OCI-M2 (cell line): ENCODE results near the gene TCF12.
"Not testable (repeated sequence)": the region's sequence is repeated elsewhere in the genome, so short reads cannot be mapped to it uniquely, and the experiment has no call there.

Experiments used
- DNase-seq: peaks from one replicate; lab custom pipeline; 2025; ENCODE audit not compliant: unreplicated experiment; lab: John Stamatoyannopoulos, UW

The TCF12 gene

DNA sequence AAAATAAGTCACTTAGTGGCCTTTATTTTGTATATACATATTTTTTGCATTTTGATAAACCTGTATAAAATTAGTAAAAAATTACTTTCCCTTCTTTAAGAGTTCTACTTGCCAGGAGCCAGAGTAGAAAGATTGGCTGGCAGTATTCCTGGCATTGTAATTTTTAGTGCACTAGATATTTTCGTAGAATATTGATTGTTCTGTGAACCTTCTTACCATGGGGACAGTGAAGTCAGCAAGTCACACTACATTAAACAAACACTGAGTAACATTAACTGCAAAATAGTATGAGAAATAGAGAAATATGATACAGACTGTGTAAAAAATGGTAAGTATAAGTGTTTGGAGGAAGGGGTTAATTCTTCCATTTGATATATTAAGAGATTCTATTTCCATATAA is 26.0 kb downstream of the TCF12 start:
- DNase-seq = no peak

DNA sequence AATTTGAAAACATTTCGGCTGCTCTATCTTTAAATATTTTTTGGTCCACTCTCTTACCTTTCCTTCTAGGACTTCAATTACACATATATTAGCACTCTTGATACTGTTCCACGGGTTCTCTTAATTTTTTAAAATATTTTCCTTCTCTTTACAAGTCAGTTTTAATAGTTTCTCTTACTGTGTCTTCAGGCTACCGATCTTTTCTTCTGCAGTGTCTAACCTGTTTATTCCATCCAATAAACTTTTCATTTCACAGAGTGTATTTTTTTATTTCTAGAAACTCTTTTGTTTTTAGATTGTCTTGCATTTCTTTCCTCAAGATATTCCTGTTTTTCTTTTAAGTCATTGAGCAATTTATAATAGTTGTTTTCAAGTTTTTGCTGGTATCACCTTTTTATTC is 27.7 kb downstream of the TCF12 start:
- no peak for DNase-seq

DNA sequence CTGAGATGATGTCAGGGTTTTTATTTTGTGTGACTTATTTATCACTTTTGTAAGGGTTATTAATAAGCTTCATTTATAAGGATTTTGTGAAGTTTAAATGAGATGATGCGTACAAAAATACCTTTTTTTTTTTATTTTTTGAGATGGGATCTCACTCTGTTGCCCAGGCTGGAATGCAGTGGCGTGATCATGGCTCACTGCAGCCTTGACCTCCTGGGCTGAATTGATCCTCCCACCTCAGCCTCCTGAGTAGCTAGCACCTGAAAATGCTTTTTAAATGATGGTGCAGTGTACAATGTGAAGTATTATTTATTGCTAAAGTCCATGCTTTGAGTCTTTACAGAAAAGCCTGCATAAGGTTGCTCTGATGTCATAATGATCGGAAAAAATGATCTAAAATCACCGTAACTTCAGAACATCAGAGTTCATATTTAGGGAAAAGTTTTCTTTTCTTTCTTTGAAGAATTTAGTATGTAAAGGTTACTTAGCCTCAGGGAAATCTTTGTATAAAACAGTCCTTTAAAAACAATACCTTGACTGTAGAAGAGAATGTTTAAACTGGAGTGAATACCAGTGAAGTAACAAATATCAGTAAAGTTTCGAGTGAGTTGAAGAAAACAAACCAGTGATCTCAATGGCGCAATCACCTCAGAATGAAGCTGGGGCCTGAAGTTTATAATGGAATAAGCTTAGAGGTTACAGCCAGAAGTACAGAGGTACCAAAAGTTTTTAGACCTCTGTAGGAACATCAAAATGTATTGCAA is 29.7 kb downstream of the TCF12 start:
- DNase-seq = no peak

DNA sequence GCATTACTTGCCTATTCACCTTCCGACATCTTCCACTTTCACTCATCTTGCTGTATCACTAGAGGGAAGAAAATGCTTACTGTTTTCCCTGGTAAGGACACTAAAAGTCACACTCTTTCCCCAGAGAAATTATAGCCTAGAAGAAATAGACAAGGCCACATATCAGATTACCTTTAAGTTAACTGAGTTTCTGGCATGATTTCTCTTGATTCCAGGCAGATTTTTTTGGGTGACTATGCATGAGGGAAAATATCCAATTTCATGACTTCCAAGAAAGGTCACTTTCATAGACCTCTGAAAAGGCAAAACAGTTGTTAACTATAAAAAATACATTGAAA is 30.3 kb downstream of the TCF12 start:
- no peak for DNase-seq

DNA sequence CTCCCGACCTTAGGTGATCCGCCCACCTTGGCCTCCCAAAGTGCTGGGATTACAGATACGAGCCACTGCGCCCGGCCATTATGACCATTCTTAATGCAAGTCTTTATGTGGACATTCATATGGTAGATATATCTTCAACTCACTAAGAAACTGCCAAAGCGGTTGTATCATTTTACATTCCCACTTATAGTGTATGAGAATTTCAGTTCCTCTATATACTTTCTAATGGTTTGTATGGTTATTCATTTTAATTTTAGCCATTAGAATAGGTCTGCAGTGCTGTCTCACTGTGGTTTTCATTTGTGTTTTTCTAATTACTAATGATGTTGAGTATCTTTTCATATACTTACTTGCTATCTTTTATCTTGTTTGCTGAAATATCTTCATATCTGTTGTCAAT is 32.5 kb downstream of the TCF12 start:
- no peak for DNase-seq

DNA sequence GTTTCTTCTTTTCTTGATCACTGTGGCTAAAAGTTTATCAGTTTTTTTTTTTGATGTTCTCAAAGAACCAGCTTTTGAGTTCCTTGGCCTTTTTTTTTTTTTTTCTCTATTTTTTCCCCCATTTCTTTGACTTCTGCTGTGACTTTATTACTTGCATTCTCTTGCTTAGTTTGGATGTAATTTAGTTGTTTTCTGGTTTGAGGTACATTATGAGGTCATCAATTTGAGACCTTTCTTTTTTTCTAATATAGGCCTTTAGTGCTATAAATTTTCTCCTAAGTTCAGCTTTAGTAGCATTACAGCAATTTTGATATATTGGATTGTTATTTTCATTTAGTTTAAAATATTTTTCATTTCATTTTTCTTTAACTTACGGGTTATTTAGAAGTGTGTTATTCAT is 35.3 kb downstream of the TCF12 start:
- DNase-seq = no peak

DNA sequence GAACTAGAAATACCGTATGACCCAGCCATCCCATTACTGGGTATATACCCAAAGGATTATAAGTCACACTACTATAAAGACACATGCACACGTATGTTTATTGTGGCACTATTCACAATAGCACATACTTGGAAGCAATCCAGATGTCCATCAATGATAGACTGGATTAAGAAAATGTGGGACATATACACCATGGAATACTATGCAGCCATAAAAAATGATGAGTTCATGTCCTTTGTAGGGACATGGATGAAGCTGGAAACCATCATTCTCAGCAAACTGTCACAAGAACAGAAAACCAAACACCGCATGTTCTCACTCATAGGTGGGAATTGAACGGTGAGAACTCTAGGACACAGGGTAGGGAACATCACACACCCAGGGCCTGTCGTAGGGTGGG is 36.6 kb downstream of the TCF12 start:
- DNase-seq = not testable (repeated sequence)

DNA sequence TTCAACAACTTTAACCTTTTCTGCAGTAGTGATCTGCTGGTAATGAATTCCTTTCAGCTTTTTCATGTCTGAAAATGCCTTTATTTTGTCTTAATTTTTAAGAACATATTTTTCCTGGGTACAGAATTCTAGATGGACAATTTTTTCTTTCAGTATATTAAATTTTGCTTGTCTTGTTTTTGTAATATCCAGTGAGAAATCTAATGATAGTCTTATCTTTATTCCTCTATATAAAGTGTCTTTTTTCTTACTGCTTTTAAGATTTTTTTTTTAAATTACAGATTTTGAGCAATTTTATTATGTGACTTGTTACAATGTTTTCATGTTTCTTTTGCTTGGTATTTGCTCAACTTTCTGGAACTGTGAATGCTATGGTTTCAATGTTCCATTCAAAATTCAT is 38.1 kb downstream of the TCF12 start:
- no peak for DNase-seq

DNA sequence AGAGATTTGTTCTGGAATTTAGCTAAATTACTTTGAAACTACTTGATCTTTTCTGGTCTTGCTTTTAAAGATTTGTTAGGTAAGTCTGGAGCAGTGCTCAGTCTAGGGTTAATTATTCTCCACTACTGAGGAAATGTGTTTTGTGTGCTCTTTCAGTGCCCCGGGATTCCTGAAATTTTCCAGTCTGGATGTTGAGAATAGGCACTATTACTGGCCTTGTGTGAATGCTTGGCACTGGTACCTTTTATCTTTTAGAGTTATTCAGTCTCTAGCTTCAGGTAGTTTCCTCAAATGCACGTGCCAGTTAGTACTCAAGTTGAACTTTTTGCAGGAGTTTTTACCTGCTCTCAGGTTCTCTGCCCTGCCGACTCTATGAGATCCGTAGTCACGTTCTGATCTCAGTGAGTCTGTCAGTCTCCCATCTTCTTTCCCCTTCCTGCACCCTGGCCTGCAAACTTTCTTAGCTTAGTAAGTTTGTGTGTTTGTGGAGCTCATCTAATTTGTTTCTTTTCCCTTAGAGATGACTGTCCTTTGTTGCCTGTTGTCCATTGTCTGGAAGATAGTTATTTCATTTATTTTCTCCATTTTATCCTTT is 39.5 kb downstream of the TCF12 start:
- DNase-seq = no peak

DNA sequence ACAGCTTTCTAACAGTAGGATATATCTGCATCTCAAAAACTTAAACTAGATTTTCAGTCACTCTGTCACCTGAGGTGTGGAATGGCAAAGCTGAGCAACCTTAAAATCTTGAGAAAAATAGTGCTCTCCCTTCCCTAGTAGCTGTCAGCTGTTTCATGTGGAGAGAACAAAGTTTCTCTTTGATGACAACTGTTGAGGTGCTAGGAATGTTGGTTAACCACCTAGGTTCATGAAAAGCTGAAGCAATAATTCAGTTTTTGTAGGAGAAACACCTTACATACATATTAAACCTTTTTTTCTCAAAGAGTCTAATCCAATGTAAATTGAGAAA is 40.8 kb downstream of the TCF12 start:
- no peak for DNase-seq

DNA sequence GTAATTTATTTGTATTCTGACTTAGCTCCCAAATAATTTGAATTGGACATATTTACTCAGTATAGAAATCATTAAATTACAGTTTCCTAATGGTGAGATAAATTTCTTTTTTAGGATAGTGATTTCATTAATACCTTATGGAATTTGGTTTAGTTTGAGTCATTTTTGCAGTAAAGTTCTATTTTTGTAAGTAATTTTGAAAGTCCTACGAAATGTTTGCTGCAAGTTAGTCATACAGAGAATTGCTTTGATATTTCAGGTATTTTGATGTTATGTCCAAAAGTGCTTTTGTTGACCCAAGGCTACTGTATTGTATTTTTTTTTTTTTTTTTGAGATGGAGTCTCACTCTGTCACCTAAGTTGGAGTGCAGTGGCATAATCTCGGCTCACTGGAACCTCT is 41.7 kb downstream of the TCF12 start:
- DNase-seq = no peak

DNA sequence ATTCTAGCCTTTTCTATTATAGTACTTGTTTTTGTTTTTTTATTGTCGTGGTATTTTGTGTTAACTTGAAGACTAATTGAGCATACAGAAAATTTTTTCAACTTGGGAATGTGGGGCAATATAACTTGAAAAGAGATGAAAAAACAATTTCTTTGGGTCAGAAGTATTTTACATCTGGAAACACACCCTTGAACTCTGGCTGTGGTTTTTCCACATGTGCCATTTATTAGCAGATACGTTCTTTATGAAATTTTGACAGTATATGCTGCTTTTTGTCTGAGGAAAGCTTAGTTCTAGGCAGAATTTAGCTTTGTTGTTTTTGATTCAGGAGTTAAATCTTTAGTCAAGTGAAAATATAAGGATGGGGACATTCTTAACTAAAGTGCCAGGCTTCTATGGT is 44.7 kb downstream of the TCF12 start:
- DNase-seq = no peak

DNA sequence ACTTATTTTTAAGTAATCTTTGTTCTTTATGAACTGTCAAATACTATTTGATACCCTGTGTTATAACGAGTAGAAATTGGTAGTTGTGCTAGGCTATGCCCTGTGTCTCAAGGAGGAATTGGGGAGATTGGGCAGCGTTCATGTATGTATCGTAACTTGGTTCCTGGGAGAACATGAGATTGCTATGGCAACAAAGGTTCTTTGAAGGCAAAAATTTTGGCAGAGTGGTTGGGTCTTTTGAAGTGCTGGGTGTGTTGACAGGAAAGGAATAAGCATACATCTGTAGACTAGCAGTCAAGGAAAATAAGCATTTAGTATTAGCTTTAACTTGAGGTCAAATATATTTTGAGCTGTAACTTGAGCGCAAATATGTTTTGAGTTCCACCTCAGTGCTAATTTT is 45.3 kb downstream of the TCF12 start:
- no peak for DNase-seq

DNA sequence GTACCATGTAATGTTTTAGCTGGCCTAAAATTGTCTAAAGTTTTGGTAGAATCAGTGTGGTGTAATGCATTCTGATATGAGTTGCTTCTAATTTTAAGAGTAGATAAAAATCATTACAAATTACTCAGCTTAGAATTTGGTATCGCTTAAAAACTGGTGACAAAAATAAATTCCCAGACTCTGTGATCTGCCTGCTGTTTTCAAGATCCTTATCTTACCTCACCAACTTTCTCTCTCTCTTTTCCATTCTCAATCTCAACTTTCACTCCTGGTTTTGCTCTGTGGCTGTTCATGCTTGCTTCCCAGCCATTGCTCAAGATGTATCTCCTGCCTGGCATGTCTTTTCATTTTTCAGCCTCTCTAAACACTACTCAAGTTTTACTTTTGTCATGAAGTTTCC is 45.7 kb downstream of the TCF12 start:
- no peak for DNase-seq

DNA sequence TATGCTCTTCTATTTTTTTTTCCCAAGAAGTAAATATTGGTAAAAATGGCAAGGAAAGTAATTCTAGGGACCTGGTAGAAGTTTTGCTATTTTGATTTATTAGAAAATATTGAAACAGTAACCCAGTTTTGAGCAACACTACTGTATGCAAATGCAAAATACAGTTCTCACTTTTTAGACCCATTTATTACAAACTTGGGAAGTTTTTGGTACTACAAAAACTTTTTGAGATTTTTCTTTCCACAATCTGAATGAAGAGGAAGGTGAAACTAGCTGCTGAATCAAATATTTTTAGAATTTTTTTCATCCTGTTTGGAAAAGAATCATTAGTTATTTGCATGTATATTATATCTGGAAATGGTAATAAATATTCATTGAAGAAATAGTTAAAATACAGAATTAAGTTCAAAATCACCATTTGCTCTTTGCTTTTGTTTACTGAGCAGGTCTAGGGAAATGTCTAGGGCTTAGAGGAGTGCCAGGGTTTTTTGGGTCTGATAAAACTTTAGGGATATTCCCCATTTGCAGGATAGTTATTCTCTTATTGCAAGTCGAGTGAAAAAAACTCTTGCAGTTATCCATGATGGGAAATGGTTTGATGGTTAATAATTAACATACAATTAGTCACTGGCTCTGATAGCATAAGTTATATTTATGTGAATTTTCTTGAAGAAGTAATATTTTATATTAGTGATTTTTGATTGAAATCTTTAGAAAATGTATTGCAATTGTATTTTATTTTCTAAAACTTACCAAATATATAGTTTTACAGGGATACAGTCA is 47.0 kb downstream of the TCF12 start:
- no peak for DNase-seq

DNA sequence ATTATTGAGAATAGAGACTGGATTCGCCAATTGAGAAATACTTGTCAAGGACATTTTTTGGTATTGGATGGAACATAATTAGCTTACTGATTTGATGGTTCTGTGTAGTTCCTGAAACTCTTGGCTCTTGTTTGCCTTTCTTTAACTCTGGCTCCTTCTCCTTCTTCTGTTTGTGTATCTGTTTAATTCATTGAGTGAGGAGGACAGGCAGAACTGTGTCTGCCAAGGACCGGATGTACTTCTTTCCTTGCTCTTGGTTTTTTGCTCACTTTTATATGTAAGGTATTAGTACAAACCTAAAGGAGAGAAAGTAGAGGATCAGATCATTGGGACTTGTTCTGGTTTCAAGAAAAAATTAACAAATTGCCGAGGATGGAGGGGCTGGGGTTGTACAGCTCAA is 48.9 kb downstream of the TCF12 start:
- DNase-seq = no peak

DNA sequence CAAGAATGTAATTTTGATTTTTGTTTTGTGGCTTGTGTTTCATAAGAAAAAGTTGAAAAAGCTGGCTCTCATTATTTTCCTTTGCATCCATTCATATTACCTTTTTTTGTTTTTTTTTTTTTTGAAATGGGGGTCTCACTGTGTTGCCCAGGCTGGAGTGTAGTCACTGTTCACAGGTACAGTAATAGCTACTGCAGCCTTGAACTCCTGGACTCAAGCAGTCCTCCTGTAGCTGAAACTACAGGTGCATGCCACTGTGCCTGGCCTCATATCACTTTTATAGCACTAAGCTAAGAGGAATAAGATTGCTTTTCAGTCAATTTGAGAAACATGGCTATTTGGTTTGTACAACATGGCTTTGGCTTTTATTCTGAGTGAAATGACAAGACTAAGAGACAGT is 49.8 kb downstream of the TCF12 start:
- no peak for DNase-seq

DNA sequence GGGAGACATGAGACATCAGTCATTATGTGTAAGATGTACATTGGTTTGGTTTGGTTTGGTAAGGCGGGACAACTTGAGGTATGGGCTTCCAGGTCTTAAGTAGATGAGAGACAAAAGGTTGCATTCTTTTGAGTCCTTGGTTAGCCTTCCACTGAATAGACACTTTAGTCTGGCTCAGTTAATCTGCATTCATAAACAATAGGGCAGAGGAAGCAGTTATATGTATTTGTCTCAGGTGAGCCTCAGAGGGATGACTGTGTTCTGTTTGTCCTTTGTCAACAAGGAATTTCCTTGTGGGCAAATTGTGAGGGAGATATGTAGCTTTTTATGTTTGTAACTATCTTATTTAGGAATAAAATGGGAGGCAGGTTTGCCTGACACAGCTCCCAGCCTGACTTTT is 50.4 kb downstream of the TCF12 start:
- DNase-seq = no peak

DNA sequence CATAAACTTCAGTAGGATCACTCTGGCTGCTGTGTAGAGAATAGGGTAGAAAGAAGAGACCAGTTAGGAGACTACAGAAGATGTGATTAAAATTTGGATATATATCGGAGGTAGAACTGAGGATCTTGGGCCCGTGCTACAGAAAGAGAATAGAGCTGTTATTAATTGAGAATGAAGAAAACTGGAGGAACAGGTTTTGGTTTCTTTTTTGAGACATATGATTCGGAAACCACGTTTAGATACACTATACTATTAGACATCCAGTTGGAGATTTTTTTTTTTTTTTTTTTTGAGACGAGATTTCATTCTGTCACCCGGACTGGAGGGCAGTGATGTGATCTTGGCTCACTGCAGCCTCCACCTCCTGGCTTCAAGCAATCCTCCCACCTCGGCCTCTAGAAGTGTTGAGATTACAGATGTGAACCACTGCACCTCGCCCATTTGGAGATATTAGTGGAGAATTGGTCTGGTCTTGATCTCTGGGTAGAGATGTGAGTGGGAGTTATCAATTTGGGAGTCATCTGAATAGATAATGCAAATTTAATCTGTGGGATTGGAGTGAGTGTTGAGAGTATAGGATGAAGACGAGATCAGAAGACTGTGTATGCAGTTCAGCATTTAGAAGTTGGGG is 50.9 kb downstream of the TCF12 start:
- no peak for DNase-seq

DNA sequence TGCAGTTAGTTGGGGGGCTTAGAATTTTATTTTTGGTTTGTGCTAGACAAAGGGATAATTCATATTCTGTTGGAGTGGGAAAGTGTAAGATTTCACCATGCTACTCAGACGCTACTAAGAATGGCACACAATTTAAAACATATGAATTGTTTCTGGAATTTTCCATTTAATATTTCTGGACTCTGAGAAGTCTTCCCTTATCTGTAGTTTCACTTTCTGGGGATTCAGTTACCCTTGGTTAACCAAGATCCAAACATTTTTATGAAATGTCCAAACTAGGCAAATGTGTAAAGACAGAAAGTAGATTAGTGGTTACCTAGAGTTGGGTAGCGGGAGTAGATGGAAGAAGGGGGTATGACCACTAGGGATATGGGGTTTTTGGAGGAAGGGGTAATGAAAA is 53.1 kb downstream of the TCF12 start:
- no peak for DNase-seq

DNA sequence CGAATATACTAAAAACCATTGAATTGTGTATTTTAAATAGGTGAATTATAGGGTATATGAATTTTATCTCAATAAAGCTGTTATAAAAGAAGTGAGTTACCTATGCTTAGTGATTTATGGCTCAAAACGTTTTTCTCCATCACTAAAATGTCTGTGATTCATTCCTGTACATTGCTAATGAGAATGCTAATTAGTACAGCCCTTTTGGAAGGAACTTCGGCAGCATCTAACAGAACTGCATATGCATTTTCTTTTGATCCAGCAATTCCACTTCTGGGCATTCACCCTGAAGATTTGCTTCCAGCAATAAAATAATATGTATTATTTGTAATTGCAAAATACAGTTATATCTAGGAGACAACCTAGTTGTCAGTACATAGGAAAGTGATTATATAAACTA is 53.6 kb downstream of the TCF12 start:
- no peak for DNase-seq

DNA sequence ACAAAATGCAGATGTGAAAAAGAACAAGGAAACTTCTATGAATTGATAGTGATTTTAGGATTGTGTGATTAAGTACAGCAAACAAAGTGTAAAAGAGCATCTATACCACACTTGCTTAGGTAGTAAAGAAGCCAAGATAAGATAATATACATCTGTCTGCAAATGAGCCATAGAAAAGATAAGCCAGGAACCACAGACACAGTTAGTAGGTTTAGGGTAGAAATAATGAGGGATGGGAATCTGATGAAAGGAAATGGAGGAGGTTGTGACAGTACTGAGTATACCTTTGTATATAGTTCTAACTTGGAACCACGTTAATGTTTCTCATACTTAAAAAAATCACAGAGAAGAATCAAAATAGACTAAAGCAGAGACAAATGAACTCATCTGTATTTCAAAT is 54.0 kb downstream of the TCF12 start:
- no peak for DNase-seq
